Measurements from ENCODE around the gene BBOX1.
"Not testable (repeated sequence)": the region's sequence is repeated elsewhere in the genome, so short reads cannot be mapped to it uniquely, and the experiment has no call there.

The BBOX1 gene

GRCh38 chr11:27040302-27041115, at the start of gene BBOX1:
TSS of gene BBOX1 (plus strand) at chr11:27040815. CDS start at chr11:27055431, 14,616 bp downstream.
- DNase-seq: no peak

- DNase-seq: no peak
Observed at GRCh38 chr11:26992031-26992541, 48.5 kb upstream of the BBOX1 start.

- DNase-seq: no peak
Observed at GRCh38 chr11:26993965-26994457, 46.6 kb upstream of the BBOX1 start, which contains the start of gene FIBIN. TSS of gene FIBIN (plus strand) at chr11:26994112. CDS start at chr11:26994527, 415 bp downstream.

GRCh38 chr11:26994631-26995095, 46.0 kb upstream of the BBOX1 start:
- no peak for DNase-seq

GRCh38 chr11:26995701-26996460, 44.7 kb upstream of the BBOX1 start:
- no peak for DNase-seq

- no peak for DNase-seq
Observed at GRCh38 chr11:26997378-26997777, 43.2 kb upstream of the BBOX1 start.

- DNase-seq: not testable (repeated sequence)
Observed at GRCh38 chr11:27001136-27001730, 39.4 kb upstream of the BBOX1 start.

- no peak for DNase-seq
Observed at GRCh38 chr11:27002431-27002830, 38.2 kb upstream of the BBOX1 start.

GRCh38 chr11:27002838-27003237, 37.8 kb upstream of the BBOX1 start:
- no peak for DNase-seq

GRCh38 chr11:27004103-27004502, 36.5 kb upstream of the BBOX1 start:
- DNase-seq: no peak

- DNase-seq: no peak
Observed at GRCh38 chr11:27008811-27009535, 31.6 kb upstream of the BBOX1 start.

GRCh38 chr11:27011560-27012233, 28.9 kb upstream of the BBOX1 start:
- DNase-seq: no peak

- DNase-seq: no peak
Observed at GRCh38 chr11:27012234-27012921, 28.2 kb upstream of the BBOX1 start.

GRCh38 chr11:27013781-27014361, 26.7 kb upstream of the BBOX1 start:
- DNase-seq: no peak

- DNase-seq: no peak
Observed at GRCh38 chr11:27018902-27019529, 21.6 kb upstream of the BBOX1 start.

GRCh38 chr11:27020751-27021150, 19.9 kb upstream of the BBOX1 start:
- DNase-seq: no peak

- no peak for DNase-seq
Observed at GRCh38 chr11:27022659-27023251, 17.9 kb upstream of the BBOX1 start.

GRCh38 chr11:27024865-27025264, 15.8 kb upstream of the BBOX1 start:
- no peak for DNase-seq

GRCh38 chr11:27025312-27025955, 15.2 kb upstream of the BBOX1 start:
- DNase-seq: no peak
